CD4-positive, alpha-beta T cell treated with Interferon alpha-2 for 1 hour (primary cell): ENCODE measurements around the gene BST1.
"Not testable (repeated sequence)": the region's sequence is repeated elsewhere in the genome, so short reads cannot be mapped to it uniquely, and the experiment has no call there.

ENCODE experiments used
- DNase-seq, 2 donors: peaks; one replicate each; pipeline ENCODE4 v3.0.0-alpha.2; 2020 to 2022

BST1 gene

GRCh38 chr4:15753081-15753480, 50.2 kb downstream of the BST1 start:
- DNase-seq, result no peak

DNA sequence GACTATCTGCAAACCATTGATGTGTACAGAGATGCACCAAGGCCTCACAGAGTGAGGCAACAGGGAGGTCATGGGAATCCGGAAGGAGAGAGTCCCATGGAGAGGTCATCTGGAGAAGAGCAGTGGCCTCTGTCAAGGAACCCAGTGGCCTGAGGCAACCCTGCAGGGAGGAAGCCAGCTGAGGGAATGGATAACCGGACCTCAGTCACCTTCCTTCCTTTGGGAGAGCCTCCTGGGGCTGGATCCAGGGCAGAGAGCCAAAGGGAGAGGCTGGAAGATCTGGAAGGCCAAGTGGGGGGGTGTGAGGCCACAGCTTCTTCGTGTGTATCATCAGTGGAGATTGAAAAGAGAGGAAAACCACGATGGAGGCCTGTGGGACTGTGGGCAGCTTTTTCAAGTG, 50.9 kb downstream of the BST1 start:
- DNase-seq, result no peak

DNA sequence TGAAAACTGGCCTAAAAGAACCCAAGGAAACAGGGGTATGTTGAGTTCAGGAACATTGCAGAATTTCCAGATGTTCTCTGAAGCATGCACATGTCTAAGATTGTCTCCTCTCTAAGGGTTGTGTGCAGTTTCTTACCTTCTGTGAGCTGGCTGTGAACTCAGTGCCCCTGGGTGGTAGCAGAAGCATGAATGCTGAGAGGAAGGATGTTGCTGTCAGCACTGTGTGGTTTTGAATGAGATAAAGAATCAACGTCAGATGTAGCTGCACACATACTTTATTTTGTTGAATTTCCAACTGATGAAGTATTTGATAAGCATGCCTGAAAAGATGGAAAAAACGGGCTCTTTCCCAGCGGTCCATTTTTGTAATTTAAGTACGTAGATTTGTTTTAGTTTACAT, 51.5 kb downstream of the BST1 start:
- DNase-seq, result peak; percentile 16 to 57

- peak in 1 of 2 donors; percentile 39 for DNase-seq
Measured at GRCh38 chr4:15755321-15756155, 52.7 kb downstream of the BST1 start.

GRCh38 chr4:15756361-15756861, 53.5 kb downstream of the BST1 start:
- peak; percentile 73 to 86 for DNase-seq

- DNase-seq, result no peak
Measured at GRCh38 chr4:15757054-15757453, 54.2 kb downstream of the BST1 start.

GRCh38 chr4:15758294-15758693, 55.4 kb downstream of the BST1 start:
- DNase-seq, result no peak

DNA sequence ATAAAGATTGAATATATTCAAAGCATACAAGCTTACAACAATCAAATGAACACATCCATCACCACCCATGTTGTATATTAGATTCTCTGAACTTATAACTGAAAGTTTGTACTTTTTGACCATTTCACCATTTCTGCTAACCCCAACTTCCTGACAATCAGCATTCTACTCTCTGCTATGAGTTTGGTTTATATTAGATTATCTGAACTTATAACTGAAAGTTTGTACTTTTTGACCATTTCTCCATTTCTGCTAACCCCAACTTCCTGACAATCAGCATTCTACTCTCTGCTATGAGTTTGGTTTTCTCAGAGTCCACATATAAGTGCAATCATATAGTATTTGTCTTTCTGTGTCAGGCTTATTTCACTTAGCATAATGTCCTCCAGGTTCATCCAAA, 59.6 kb downstream of the BST1 start:
- not testable (repeated sequence) for DNase-seq

DNA sequence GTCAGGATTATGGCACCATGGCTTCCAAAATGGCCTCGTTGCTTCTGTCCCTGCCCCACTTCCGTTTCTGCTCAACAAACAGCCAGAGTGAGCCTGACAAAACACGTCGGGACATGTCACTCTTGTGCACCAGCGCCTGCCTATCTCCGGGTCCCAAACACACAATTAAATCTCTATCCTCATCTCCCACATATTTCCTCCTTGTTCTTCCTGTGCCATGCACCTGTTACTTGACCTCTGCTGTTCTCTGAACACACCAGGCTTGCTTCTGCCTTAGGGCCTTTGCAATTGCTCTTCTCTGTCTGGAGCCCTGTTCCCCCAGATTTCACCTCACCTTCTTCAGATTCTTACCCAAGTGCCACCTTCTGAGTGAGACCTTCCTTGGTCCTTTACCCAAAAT, 62.5 kb downstream of the BST1 start:
- DNase-seq, result no peak

DNA sequence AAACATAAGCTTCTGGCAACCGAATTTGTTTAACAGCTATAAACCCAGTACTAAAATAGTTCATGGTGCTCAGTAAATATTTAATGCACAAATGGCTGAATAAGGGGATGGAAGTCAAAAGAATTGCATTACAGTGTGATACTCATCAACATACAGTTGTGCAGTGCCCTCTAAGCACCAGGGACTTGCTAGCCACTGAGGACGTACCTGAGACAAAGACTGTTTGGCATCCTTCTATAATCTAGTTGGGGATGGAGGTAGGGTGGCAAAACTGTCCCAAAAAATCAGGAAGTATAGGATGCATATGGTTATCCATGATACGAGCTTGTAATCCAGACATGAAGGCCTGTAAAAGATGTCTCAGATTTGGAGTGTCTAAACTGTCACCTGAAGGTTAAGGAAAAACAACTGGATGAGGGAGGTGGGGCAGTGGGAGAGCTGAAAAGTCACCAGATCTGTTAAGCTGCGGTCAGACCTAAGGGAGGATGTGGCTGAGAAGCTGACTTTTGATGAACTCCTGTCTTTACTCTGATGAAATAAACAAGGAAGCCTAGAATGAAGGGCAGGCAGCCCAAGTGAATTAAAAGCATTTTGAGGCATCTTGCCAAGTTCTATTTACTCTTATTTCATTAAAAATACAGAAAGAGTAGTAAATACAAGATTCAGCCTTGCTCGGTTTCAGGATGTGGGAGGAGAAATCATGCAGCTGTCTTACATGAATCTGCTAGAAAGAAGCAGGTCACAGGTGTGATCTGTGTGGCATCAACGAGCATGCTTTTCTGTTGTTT, 63.2 kb downstream of the BST1 start:
- peak in 1 of 2 donors; percentile 61 for DNase-seq

GRCh38 chr4:15766821-15767220, 64.0 kb downstream of the BST1 start:
- no peak for DNase-seq

GRCh38 chr4:15769202-15769601, 66.3 kb downstream of the BST1 start:
- no peak for DNase-seq

- DNase-seq, result peak in 1 of 2 donors; percentile 44
Measured at GRCh38 chr4:15771216-15772058, 68.6 kb downstream of the BST1 start.

DNA sequence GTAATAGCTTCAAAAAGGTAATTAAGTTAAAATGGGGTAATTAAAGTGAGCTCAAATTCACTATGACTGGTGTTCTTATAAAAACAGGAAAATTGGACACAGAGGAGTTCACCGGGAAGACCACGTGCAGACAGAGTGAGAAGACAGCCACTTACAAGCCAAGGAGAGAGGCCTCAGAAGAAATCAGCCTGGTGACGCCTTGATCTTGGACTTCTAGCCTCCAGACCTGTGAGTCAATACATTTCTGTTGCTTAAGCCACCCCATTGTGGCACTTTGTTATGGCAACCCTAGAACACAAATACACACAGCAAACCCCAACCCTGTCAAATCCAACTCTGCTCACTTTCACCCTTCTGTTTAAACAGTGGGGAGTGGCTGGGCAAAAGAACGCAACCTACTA, 71.2 kb downstream of the BST1 start:
- DNase-seq, result peak in 1 of 2 donors; percentile 22

GRCh38 chr4:15776871-15777648, 74.2 kb downstream of the BST1 start:
- DNase-seq, result no peak

DNA sequence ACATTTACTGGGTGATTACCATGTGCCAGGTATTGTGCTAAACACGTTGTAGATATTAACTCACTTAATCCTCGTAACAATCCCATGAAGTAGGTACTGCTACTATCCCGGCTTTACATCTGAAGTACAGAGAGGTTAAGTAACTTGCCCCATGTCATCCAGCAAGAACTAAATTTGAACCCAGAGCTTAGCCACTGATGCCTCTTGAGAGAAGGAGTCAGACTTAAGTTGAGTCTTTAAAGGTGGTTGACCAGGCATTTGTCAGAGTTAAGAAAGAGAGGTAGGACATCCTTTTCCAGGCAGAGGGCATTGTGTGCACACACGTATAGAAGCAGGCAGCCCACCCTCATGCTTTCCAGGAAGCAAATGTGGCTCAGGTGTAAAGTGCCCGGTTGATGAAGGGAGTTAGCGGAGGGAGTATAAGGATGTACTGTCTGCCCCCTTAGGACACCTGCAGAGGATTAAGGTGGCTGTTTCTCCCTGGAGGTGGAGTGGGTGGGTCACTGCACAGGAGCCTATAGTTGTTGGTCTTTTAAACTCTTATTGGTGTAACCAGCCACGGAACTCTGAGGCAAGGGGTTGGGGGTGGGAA, 74.9 kb downstream of the BST1 start:
- DNase-seq, result peak in 1 of 2 donors; percentile 55

- DNase-seq, result peak; percentile 59 to 62
Measured at GRCh38 chr4:15778289-15779241, 75.7 kb downstream of the BST1 start, which contains the start of gene CD38. Gene CD38, plus strand, starts transcription at chr4:15778328. Its CDS starts 87 bp downstream, at chr4:15778415.

GRCh38 chr4:15779306-15779705, 76.4 kb downstream of the BST1 start:
- peak in 1 of 2 donors; percentile 10 for DNase-seq

DNA sequence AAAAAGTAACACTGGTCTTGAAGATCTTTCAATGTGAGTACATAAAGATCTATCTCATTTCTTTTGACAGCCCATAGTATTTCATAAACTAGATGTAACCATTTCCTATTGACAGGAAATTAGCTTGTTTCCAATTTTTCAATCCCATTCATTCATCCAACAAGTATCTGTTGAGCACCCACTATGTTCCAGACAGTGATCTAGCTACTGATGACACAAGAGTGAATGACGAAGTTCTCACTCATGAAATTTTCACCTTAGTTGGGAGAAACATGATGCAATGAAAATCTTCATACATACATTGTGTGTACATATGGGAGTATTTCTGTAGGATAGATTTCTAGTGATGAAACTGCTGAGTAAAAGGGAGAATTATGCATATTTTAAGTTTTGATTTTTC, 76.9 kb downstream of the BST1 start:
- no peak for DNase-seq

GRCh38 chr4:15781427-15782095, 78.7 kb downstream of the BST1 start:
- DNase-seq, result peak in 1 of 2 donors; percentile 24
